Spleen (tissue), 11 donors: Measurements from ENCODE around the gene GTPBP8. TPM values are rescaled to one million over a fixed set of nuclear protein-coding genes. Genes with fewer than 3 reads are reported as not detected.
A peak's percentile ranks its signal among the peaks of the same experiment; 100 is the strongest.

ENCODE experiments used
- DNase-seq: peaks from one replicate; pipeline ENCODE4 v3.0.0-alpha.2; 2020
- H3K27ac ChIP-seq, 8 donors: fragments of 200-600 bp; sonication (generic) in 7 of 8; 1 replicate in 4 of 8; 2 replicates in 4 of 8; pipeline versions ENCODE4 v1.5.0 to v1.8.0; 2016 to 2021; ENCODE audit warnings: inconsistent platforms in 4 of 8, mild to moderate bottlenecking in 4 of 8, moderate library complexity in 1 of 8
- H3K27me3 ChIP-seq, 7 donors: fragments of 200-600 bp; sonication (generic) in 6 of 7; replicated peaks in 1 of 7; 1 replicate in 4 of 7; 2 replicates in 3 of 7; pipeline versions ENCODE4 v1.5.0 to v1.8.0; 2016 to 2021; ENCODE audit warnings: inconsistent platforms in 3 of 7, mild to moderate bottlenecking in 1 of 7
- H3K36me3 ChIP-seq, 6 donors: fragments of 200-600 bp; sonication (generic) in 5 of 6; 1 replicate in 4 of 6; 2 replicates in 2 of 6; pipeline versions ENCODE4 v1.5.0 to v1.8.0; 2016 to 2021; ENCODE audit warnings: inconsistent platforms in 2 of 6
- H3K4me1 ChIP-seq, 6 donors: fragments of 200-600 bp; sonication (generic) in 5 of 6; 1 replicate in 3 of 6; 2 replicates in 3 of 6; pipeline versions ENCODE4 v1.5.0 to v1.8.0; 2016 to 2021; ENCODE audit warnings: inconsistent platforms in 3 of 6
- H3K4me3 ChIP-seq, 8 donors: fragments of 200-600 bp; sonication (generic) in 7 of 8; 1 replicate in 4 of 8; 2 replicates in 4 of 8; pipeline versions ENCODE4 v1.5.0 to v1.8.0; 2016 to 2021; ENCODE audit warnings: inconsistent platforms in 4 of 8, mild to moderate bottlenecking in 4 of 8, moderate library complexity in 2 of 8
- H3K9me3 ChIP-seq, 8 donors: fragments of 200-600 bp; sonication (generic) in 7 of 8; 1 replicate in 4 of 8; 2 replicates in 4 of 8; pipeline versions ENCODE4 v1.5.0 to v1.8.0; 2016 to 2021; ENCODE audit warnings: inconsistent platforms in 4 of 8
- CTCF ChIP-seq, 11 experiments: fragments of 200-600 bp in 7 of 11; fragments of 450-650 bp in 4 of 11; sonication (generic) in 4 of 11; IDR thresholded peaks in 8 of 11; conservative IDR thresholded peaks in 3 of 11; 1 replicate in 7 of 11; 2 replicates in 4 of 11; pipeline versions ENCODE4 v1.4.0 to v1.8.0; 2016 to 2021; ENCODE audit warnings: antibody characterized with exemption in 11 of 11, inconsistent platforms in 4 of 11, mild to moderate bottlenecking in 1 of 11
- POLR2A ChIP-seq, 3 donors: fragments of 450-650 bp; IDR thresholded peaks; one replicate each; pipeline ENCODE4 v1.5.1; 2017; ENCODE audit warnings: antibody characterized with exemption in 3 of 3, mild to moderate bottlenecking in 1 of 3
- POLR2AphosphoS5 ChIP-seq, 3 donors: sonication (generic); formaldehyde crosslinking; IDR thresholded peaks; one replicate each; pipeline ENCODE4 v1.5.1; 2017; ENCODE audit warnings: antibody characterized with exemption in 3 of 3
- WGBS, 5 donors: extraction: QIAGEN DNeasy Blood & Tissue Kit in 3 of 5; methylation state at CpG; one replicate each; pipeline versions ENCODE4 v1.1.5 to v1.1.7; 2013 to 2018; 5-methylcytosine and 5-hydroxymethylcytosine counted together
- intact Hi-C: fragments of 100-400 bp; cut with DNase I; formaldehyde crosslinking; loops from one replicate; pipeline ENCODE4 v1.15.0; 2023; ENCODE audit warnings: low total_unique reads
- polyA plus RNA-seq, 3 donors: library from polyadenylated mRNA; stranded (reverse); fragments of 200-250 nt; gene quantifications; one replicate each; pipeline ENCODE4 v1.2.1, GENCODE V29; 2013
- total RNA-seq, 7 donors: library from RNA; depleted of rRNA in 3 of 7; stranded (reverse); fragments of >200 nt in 3 of 7; fragmentation: NEBNext Ultra II Directional in 4 of 7; extraction: Animal tissue kit (Norgen Biotek cat#: 25700) in 4 of 7; gene quantifications; one replicate each; pipeline versions ENCODE4 v1.1.0 to v1.2.1, GENCODE V29; 2016 to 2021
- donor health status: healthy with polysubstance abuse.
- donor health status: DM: no; HTN: no; CAD: no; lungs with moderate emphysema.
- donor health status: DM: no; HTN: no; CAD: no.
- donor health status: Bipolar disorder and iron deficiency.
- donor health status: healthy.
- donor health status: DM: no; HTN: no; CAD: no.
- donor health status: DM: yes; HTN: yes; CAD: no.

Gene GTPBP8
- total and polyA plus RNA-seq, 10 donors = 5.1 to 27.9 (median 12.7) TPM

- Histone ChIP-seq H3K36me3 (no peaks in the 10 kb centered on the region), H3K27me3 (no peaks in the 10 kb centered on the region), H3K4me3 (peak overlapping the region; percentile 8 to 66 (median 33)), H3K4me1 (peaks cover 18 to 96% (median 60%) of the 10 kb centered on the region in 6 donors), H3K27ac (peak overlapping the region; percentile 43 to 87 (median 76)), H3K9me3 (no peaks in the 10 kb centered on the region)
- intact Hi-C loops = no loop called here
- TF ChIP-seq POLR2AphosphoS5 (IDR thresholded peaks at IDR 0.05) = no peak
- no peak for TF ChIP-seq POLR2A (IDR thresholded peaks at IDR 0.05)
- no peak for TF ChIP-seq CTCF (IDR thresholded peaks at IDR 0.05 in 8 of 11, conservative IDR thresholded peaks at IDR 0.05 in 3 of 11)
- 39 to 72% (median 46%) methylated on average over 2 of the region's 2 CpGs for WGBS, 5 donors
- DNase-seq = no peak
Observed at GRCh38 chr3:112974178-112974517, 16.6 kb upstream of the GTPBP8 start.

GRCh38 chr3:112974894-112975293, 15.9 kb upstream of the GTPBP8 start, which contains the start of gene CD200R1:
TSS of gene CD200R1 (minus strand) at chr3:112975103. CDS start at chr3:112974857, 246 bp downstream.
- TF ChIP-seq POLR2A (IDR thresholded peaks at IDR 0.05) (no peak), CTCF (IDR thresholded peaks at IDR 0.05 in 8 of 11, conservative IDR thresholded peaks at IDR 0.05 in 3 of 11) (no peak), POLR2AphosphoS5 (IDR thresholded peaks at IDR 0.05) (no peak)
- DNase-seq = no peak
- Histone ChIP-seq H3K36me3 (no peaks in the 10 kb centered on the region), H3K27ac (peak within 1 kb of the TSS; percentile 43 to 87 (median 76)), H3K27me3 (no peaks in the 10 kb centered on the region), H3K4me1 (peaks cover 18 to 94% (median 58%) of the 10 kb centered on the region in 6 donors), H3K9me3 (no peaks in the 10 kb centered on the region), H3K4me3 (peak within 1 kb of the TSS; percentile 8 to 66 (median 33))
- WGBS, 5 donors = 12 to 25% (median 18%) methylated on average over 5 of the region's 5 CpGs
- intact Hi-C loops = loop anchor here (5.0 kb wide), 2 partner anchors 238 to 333 kb away; partner anchors contain the start of gene CCDC80

- H3K4me1 ChIP-seq = peaks cover 18 to 85% (median 55%) of the 10 kb centered on the region in 6 donors
- H3K27me3 ChIP-seq = no peaks in the 10 kb centered on the region
- H3K9me3 ChIP-seq = no peaks in the 10 kb centered on the region
- H3K36me3 ChIP-seq = no peaks in the 10 kb centered on the region
- peak overlapping the region; percentile 43 to 87 (median 75) for H3K27ac ChIP-seq
- no peak for DNase-seq
- TF ChIP-seq POLR2A (IDR thresholded peaks at IDR 0.05) (no peak), CTCF (IDR thresholded peaks at IDR 0.05 in 8 of 11, conservative IDR thresholded peaks at IDR 0.05 in 3 of 11) (no peak), POLR2AphosphoS5 (IDR thresholded peaks at IDR 0.05) (no peak)
- intact Hi-C loops = loop anchor here (5.0 kb wide), 2 partner anchors 239 to 334 kb away; partner anchors contain the start of gene CCDC80
- H3K4me3 ChIP-seq = no peak overlapping the region
Observed at GRCh38 chr3:112976001-112976400, 14.8 kb upstream of the GTPBP8 start.

DNA sequence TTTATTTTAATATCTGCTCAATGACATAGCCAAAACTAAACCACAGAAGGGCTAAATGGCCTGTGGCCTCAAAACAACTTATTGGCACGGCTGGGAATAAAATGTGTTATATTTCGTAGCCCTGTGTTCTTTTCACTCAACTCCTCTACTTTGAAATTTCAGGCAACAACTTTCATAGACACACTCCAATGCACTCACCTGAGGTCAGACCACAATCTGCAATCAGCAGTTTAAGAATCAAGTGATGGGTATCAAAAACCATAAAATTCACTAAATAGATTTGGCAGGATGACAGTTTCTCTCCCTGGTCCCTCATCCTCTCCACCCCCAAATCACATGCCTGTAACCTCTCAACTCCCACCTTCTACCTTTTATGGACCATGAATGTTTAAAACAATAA, 13.8 kb upstream of the GTPBP8 start:
- peaks cover 18 to 76% (median 51%) of the 10 kb centered on the region in 6 donors for H3K4me1 ChIP-seq
- H3K9me3 ChIP-seq = no peaks in the 10 kb centered on the region
- no peak overlapping the region for H3K4me3 ChIP-seq
- no peaks in the 10 kb centered on the region for H3K36me3 ChIP-seq
- DNase-seq = no peak
- intact Hi-C loops = loop anchor here (5.0 kb wide), 2 partner anchors 240 to 335 kb away; partner anchors contain the start of gene CCDC80
- TF ChIP-seq CTCF (IDR thresholded peaks at IDR 0.05 in 8 of 11, conservative IDR thresholded peaks at IDR 0.05 in 3 of 11) (no peak), POLR2A (IDR thresholded peaks at IDR 0.05) (no peak), POLR2AphosphoS5 (IDR thresholded peaks at IDR 0.05) (no peak)
- H3K27ac ChIP-seq = peak overlapping the region in 5 of 8 donors; percentile 35 to 87 (median 75)
- H3K27me3 ChIP-seq = no peaks in the 10 kb centered on the region
- 63 to 78% (median 75%) methylated on average over 2 of the region's 2 CpGs for WGBS, 5 donors
